ENCODE data around the gene PARP8.

The PARP8 gene

DNA sequence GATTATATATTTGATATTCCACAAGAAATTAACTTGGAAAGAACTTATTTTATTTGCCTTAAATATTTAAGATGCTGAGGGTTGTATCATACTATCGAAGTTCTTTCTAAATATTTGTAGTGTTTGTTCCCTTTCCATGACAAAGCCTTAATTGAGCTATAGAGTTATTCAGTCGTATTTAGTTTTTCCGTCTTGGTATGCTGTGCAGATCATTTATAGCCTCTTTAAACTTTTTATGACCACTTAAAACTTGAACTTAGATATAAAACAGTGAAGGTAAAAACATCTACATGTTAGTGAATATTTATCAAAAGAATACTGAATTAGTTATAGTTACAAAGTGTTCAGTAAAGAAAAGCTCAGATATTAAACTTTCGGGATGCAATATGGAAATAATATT lies 74.4 kb downstream of the PARP8 start:
- no peak for DNase-seq (ENCODE audit: low read depth)
- TF ChIP-seq, protein P1, sequence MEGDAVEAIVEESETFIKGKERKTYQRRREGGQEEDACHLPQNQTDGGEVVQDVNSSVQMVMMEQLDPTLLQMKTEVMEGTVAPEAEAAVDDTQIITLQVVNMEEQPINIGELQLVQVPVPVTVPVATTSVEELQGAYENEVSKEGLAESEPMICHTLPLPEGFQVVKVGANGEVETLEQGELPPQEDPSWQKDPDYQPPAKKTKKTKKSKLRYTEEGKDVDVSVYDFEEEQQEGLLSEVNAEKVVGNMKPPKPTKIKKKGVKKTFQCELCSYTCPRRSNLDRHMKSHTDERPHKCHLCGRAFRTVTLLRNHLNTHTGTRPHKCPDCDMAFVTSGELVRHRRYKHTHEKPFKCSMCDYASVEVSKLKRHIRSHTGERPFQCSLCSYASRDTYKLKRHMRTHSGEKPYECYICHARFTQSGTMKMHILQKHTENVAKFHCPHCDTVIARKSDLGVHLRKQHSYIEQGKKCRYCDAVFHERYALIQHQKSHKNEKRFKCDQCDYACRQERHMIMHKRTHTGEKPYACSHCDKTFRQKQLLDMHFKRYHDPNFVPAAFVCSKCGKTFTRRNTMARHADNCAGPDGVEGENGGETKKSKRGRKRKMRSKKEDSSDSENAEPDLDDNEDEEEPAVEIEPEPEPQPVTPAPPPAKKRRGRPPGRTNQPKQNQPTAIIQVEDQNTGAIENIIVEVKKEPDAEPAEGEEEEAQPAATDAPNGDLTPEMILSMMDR (IDR thresholded peaks at IDR 0.05; ENCODE audit: low read length, missing control alignments) = no peak

DNA sequence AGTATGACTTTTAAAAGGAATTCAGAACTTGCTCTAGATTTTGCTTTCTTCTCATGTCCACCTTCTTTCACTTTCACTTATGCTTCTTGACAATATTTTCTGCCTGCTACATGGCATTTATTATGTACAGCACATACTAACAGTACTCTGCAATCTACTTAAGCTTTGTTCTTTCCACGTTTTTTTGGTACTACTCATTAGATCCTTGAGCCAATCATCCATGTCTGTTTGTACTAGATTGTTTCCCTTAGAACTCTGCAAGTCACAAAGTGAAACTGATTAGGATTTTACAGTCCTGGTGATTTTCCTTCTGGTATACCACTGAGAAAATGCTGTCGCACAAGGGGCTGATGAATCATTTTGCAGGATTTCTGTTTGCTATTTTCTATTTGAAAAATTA lies 78.3 kb downstream of the PARP8 start:
- peak overlapping the region; percentile 21 for H3K4me3 ChIP-seq (replicated peaks; ENCODE audit: low read depth, low read length)
- DNase-seq (ENCODE audit: low read depth) = peak; percentile 11
- TF ChIP-seq, protein P1 (IDR thresholded peaks at IDR 0.05; ENCODE audit: low read length, missing control alignments) = no peak

More for the DNA sequence above, 74.4 kb downstream of the PARP8 start:
- H3K4me3 ChIP-seq (replicated peaks; ENCODE audit: low read depth, low read length) = no peak overlapping the region

DNA sequence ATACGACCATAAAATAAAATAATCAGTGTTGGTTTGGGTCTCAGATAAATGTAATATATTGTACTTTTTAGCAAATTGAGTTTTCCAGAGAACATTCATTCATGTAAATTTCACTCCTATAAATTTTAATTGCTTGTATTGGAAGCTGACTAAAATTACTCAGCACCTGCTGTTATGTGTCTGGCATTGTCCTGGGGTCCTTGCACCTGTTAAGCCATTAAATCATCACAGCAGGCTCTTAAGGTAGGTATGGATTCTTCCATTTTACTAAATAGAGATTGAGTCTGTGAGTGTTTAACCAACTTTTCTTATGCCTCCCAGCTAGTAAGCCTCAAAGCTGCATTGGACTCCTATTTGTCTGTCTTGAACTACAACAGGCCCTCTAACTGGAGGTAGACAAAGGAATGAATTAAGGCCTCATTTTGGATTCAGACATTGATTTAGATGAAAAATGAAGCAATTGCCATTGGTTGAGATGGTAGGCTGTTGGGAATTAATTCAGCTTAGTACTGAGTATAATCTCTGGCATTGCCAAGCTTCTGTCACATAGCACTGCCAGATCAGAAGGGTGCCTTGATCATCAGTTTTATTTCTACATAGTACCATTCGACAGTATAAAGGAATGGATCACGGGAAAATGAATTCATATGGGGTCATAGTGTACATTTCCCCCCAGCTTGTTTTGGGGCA lies 78.9 kb downstream of the PARP8 start:
- DNase-seq (ENCODE audit: low read depth) = no peak

DNA sequence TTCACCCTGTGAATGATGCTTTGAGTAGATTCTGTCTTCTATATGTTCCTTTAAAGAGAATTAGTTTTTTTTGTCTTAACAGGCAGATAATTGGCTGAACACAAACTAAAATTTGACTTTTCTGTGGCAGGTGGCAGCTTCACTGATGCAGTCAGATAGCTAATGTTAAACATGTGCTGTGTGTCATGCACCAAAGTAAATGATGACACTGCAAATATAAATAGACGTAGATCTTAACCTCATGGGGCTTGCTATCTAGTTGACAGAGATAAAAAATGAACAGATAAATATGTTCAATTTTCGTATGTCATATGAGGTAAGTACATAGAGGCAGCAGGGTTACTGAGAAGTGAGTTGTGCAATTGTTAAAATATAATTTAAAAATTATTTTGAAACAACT lies 82.7 kb downstream of the PARP8 start:
- no peak overlapping the region for H3K4me3 ChIP-seq (replicated peaks; ENCODE audit: low read depth, low read length)
- TF ChIP-seq, protein P1 (IDR thresholded peaks at IDR 0.05; ENCODE audit: low read length, missing control alignments) = no peak
- no peak for DNase-seq (ENCODE audit: low read depth)

More for the DNA sequence above, 78.9 kb downstream of the PARP8 start:
- no peak overlapping the region for H3K4me3 ChIP-seq (replicated peaks; ENCODE audit: low read depth, low read length)
- TF ChIP-seq, protein P1 (IDR thresholded peaks at IDR 0.05; ENCODE audit: low read length, missing control alignments) = no peak

DNA sequence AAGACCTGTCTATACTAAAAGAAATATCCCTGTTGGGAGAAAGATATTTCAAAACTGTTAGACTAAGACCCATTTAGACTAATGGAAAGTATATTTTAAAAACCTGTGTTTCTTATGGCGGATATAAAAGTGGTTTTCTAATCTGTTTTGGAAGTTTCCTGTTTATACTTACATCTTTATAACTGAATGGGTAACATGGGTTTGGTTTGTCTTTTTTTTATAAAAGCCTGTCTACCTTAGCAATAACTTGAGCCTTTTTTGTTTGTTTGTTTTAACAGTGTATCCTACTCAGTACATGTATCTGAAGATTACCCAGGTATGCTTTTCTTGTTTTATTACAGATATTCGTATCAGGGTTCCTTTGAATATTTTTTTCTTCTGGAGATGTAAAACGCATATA lies 83.4 kb downstream of the PARP8 start:
- TF ChIP-seq, protein P1 (IDR thresholded peaks at IDR 0.05; ENCODE audit: low read length, missing control alignments) = no peak
- no peak overlapping the region for H3K4me3 ChIP-seq (replicated peaks; ENCODE audit: low read depth, low read length)
- no peak for DNase-seq (ENCODE audit: low read depth)

DNA sequence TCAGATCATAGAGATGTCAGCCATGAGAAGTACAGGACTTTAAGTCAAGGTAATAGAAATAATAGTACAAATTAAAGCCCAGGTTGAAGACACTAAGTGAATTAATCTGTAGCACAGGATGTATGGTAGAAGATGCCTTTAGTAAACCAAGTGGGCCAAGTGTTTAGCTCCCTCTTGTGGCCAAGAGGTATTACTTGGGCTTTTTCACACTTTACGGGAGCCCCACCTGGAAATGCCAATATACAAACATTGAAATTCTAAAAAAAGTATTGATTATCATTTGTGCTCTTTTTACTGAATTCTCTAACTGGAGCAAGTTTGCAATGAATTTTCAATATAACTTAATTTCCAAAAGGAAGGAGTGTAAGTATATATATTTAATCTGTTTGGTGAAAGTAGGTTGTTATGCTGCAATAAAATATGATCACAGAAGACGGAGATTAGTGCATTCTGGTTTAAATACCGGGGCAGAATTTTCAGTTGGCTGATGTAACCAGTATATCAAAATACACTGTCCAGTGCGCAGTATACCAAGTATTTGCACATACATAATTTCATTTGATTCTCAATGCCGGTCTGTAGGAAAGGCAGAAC lies 84.7 kb downstream of the PARP8 start:
- no peak overlapping the region for H3K4me3 ChIP-seq (replicated peaks; ENCODE audit: low read depth, low read length)
- peak; percentile 48 for DNase-seq (ENCODE audit: low read depth)
- TF ChIP-seq, protein P1 (IDR thresholded peaks at IDR 0.05; ENCODE audit: low read length, missing control alignments) = peak; percentile 64

DNA sequence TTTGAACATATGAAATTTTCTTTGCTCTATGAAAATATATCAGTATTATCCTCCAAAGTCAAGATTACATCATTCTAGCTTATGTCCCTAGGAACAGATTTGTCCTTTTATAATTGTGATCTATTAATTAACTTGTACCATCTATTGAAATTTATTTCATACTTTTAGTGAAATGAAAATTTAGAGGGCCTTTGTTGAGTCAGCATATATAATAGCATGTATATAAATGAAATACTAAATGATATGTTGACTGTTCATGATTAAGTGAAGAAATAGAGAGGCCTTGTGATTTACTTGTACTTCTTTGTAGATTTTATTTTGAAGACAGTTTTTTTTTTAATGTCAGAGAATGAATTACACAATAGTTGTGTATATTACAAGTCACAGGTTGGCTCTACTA lies 86.4 kb downstream of the PARP8 start:
- no peak overlapping the region for H3K4me3 ChIP-seq (replicated peaks; ENCODE audit: low read depth, low read length)
- TF ChIP-seq, protein P1 (IDR thresholded peaks at IDR 0.05; ENCODE audit: low read length, missing control alignments) = no peak
- DNase-seq (ENCODE audit: low read depth) = no peak
